ENCODE measurements around the gene CAPZA2.

GRCh38 chr7:116829493-116829892 lies 32.9 kb upstream of the CAPZA2 start:
- TF ChIP-seq POLR2AphosphoS5 (IDR thresholded peaks at IDR 0.05; ENCODE audit: borderline replicate concordance, low read depth, low read length) (no peak), EZH2 (IDR thresholded peaks at IDR 0.05) (no peak)
